PC-9 (cell line): ENCODE measurements around the gene PEPD. TPM values are rescaled to one million over a fixed set of nuclear protein-coding genes. Genes with fewer than 3 reads are reported as not detected.

Experiments used
- BruUV-seq: library from RNA; stranded (reverse); fragments of 400-500 nt; replicated peaks from 2 replicates; lab custom pipeline; 2021; lab: Mats Ljungman, UMichigan
- CTCF ChIA-PET: fragments of 300-600 bp; sonication (Branson Sonifier 250); formaldehyde crosslinking; loops from one replicate; lab custom pipeline; 2022; ENCODE audit warnings: antibody characterized with exemption; lab: Charles Lee
- POLR2A ChIA-PET: fragments of 300-600 bp; sonication (Branson Sonifier 250); formaldehyde crosslinking; loops from one replicate; lab custom pipeline; 2022; ENCODE audit warnings: antibody characterized with exemption; ENCODE audit not compliant: unreplicated experiment; lab: Charles Lee
- DNase-seq, 2 experiments: peaks; one replicate each; pipeline versions ENCODE4 v3.0.0 to v3.0.0-alpha.2; 2015 to 2022; ENCODE audit warnings: mixed read lengths in 1 of 2
- H2AFZ ChIP-seq: fragments of 200-600 bp; sonication (generic); 2 replicates; pipeline ENCODE4 v1.8.1; 2017; ENCODE audit warnings: antibody characterized with exemption
- H3F3A ChIP-seq: fragments of 200-600 bp; sonication (generic); 2 replicates; pipeline ENCODE4 v1.8.1; 2017; ENCODE audit warnings: antibody characterized with exemption, mild to moderate bottlenecking, low read depth; ENCODE audit not compliant: insufficient read depth
- H3K27ac ChIP-seq: fragments of 200-600 bp; sonication (generic); 2 replicates; pipeline ENCODE4 v1.6.1; 2016; ENCODE audit warnings: mixed run types
- H3K27me3 ChIP-seq: fragments of 200-600 bp; sonication (generic); 2 replicates; pipeline ENCODE4 v1.6.1; 2016; ENCODE audit warnings: low read depth, mixed run types; ENCODE audit not compliant: insufficient read depth
- H3K36me3 ChIP-seq: fragments of 200-600 bp; sonication (generic); 2 replicates; pipeline ENCODE4 v1.6.1; 2016; ENCODE audit warnings: low read depth, mixed run types
- H3K4me1 ChIP-seq: fragments of 200-600 bp; sonication (generic); replicated peaks from 2 replicates; pipeline ENCODE4 v1.6.1; 2016; ENCODE audit warnings: mixed run types; ENCODE audit not compliant: insufficient read depth
- H3K4me2 ChIP-seq: fragments of 200-600 bp; sonication (generic); 2 replicates; pipeline ENCODE4 v1.6.1; 2017; ENCODE audit warnings: mixed run types
- H3K4me3 ChIP-seq: fragments of 200-600 bp; sonication (generic); 2 replicates; pipeline ENCODE4 v1.6.1; 2016; ENCODE audit warnings: mixed run types
- H3K79me2 ChIP-seq: fragments of 200-600 bp; sonication (generic); 2 replicates; pipeline ENCODE4 v1.6.1; 2017; ENCODE audit warnings: low read depth, mixed run types
- H3K9me2 ChIP-seq: fragments of 200-600 bp; sonication (generic); 2 replicates; pipeline ENCODE4 v1.8.1; 2017; ENCODE audit warnings: mild to moderate bottlenecking; ENCODE audit not compliant: insufficient read depth
- H3K9me3 ChIP-seq: fragments of 200-600 bp; sonication (generic); 2 replicates; pipeline ENCODE4 v1.8.1; 2016; ENCODE audit warnings: low read depth; ENCODE audit not compliant: insufficient read depth
- H4K20me1 ChIP-seq: fragments of 200-600 bp; sonication (generic); 2 replicates; pipeline ENCODE4 v1.8.1; 2017; ENCODE audit not compliant: insufficient read depth
- EZH2 ChIP-seq: fragments of 200-600 bp; sonication (generic); IDR thresholded peaks from 2 replicates; pipeline ENCODE4 v1.8.0; 2017; ENCODE audit warnings: antibody characterized with exemption, low read depth
- intact Hi-C: fragments of 100-400 bp; cut with micrococcal nuclease; formaldehyde crosslinking; loops from one replicate; pipeline ENCODE4 v1.10.0; 2022; ENCODE audit not compliant: unreplicated experiment
- total RNA-seq: library from RNA; stranded (reverse); gene quantifications from 2 replicates; pipeline ENCODE4 v1.2.3, GENCODE V29; 2021
- TF ChIP-seq, protein P1 (sequence below): fragments of 200-600 bp; sonication (generic); conservative IDR thresholded peaks from 2 replicates; pipeline ENCODE4 v1.6.1; 2017; ENCODE audit warnings: mixed run types, antibody characterized with exemption, mild to moderate bottlenecking, moderate library complexity

Gene PEPD
- total RNA-seq, 1 experiment from 2014 or later, result 71.0 TPM

DNA sequence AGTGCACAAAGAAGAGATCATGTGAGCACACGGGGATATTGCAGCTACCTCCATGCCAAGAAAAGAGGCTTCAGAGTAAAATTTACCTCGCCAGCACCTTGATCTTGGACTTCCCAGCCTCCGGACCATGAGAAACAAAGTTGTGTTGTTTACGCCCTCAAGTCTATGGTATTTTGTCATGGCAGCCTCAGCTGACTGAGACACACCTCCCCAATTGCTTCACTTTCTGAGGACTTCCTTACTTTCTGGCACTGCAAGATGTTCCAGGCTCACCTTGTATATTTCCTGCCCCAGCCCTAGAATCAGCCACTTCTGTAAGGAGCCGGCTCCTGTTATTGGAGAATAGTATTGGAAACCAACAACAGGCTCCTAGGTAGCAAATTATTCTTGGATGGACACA, 154.7 kb downstream of the PEPD start:
- H3K4me2 ChIP-seq, result no peak overlapping the region
- no peaks in the 10 kb centered on the region for H4K20me1 ChIP-seq
- H3K9me3 ChIP-seq, result no peaks in the 10 kb centered on the region
- H3K36me3 ChIP-seq, result no peaks in the 10 kb centered on the region
- intact Hi-C loops, result no loop called here
- H3K4me1 ChIP-seq, result 0 out of 2 replicates have a peak, but pooled peaks cover 11% of the 10 kb centered on the region
- no TSS peak for BruUV-seq
- no peak overlapping the region for H3K27ac ChIP-seq
- H2AFZ ChIP-seq, result no peak overlapping the region
- DNase-seq, result no peak
- CTCF ChIA-PET, result interaction anchor here (0.6 kb wide), 1 partner anchor 25 kb away, joined by 4 read pairs; no protein-coding TSS in a partner anchor
- H3K9me2 ChIP-seq, result no peaks in the 10 kb centered on the region
- POLR2A ChIA-PET, result no interaction called here
- H3K4me3 ChIP-seq, result no peak overlapping the region
- H3K27me3 ChIP-seq, result peaks cover 23% of the 10 kb centered on the region; the same call in 1 of the 2 replicates
- H3F3A ChIP-seq, result peaks cover 11% of the 10 kb centered on the region; the same call in 1 of the 2 replicates
- no peaks in the 10 kb centered on the region for H3K79me2 ChIP-seq
- TF ChIP-seq, protein P1, sequence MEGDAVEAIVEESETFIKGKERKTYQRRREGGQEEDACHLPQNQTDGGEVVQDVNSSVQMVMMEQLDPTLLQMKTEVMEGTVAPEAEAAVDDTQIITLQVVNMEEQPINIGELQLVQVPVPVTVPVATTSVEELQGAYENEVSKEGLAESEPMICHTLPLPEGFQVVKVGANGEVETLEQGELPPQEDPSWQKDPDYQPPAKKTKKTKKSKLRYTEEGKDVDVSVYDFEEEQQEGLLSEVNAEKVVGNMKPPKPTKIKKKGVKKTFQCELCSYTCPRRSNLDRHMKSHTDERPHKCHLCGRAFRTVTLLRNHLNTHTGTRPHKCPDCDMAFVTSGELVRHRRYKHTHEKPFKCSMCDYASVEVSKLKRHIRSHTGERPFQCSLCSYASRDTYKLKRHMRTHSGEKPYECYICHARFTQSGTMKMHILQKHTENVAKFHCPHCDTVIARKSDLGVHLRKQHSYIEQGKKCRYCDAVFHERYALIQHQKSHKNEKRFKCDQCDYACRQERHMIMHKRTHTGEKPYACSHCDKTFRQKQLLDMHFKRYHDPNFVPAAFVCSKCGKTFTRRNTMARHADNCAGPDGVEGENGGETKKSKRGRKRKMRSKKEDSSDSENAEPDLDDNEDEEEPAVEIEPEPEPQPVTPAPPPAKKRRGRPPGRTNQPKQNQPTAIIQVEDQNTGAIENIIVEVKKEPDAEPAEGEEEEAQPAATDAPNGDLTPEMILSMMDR, result no peak
- no peak for TF ChIP-seq EZH2

DNA sequence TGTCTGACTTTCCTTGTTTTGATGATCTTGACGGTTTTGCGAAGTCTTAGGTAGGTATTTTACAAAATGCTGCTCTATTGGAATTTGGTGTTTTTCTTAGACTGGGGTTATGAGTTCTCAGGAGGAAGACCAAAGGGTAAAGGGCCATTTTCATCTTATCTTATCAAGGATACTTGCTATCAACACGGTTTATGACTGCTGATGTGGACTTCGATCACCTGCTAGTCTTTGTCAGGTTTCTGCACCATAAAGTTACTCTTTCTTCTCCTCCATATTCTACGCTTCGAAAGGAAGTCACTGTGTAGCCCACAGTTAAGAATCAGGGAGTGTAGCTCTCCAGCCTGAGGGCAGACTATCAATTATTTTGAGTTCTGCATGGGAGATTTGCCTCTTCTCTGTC, 155.5 kb downstream of the PEPD start:
- H2AFZ ChIP-seq, result no peak overlapping the region
- no peaks in the 10 kb centered on the region for H3K79me2 ChIP-seq
- intact Hi-C loops, result no loop called here
- no peak overlapping the region for H3K27ac ChIP-seq
- no peaks in the 10 kb centered on the region for H3K9me3 ChIP-seq
- H3K4me2 ChIP-seq, result no peak overlapping the region
- POLR2A ChIA-PET, result no interaction called here
- H3K27me3 ChIP-seq, result peaks cover 29% of the 10 kb centered on the region
- CTCF ChIA-PET, result no interaction called here
- TF ChIP-seq, protein P1, result no peak
- TF ChIP-seq EZH2, result no peak
- no peaks in the 10 kb centered on the region for H4K20me1 ChIP-seq
- H3K36me3 ChIP-seq, result no peaks in the 10 kb centered on the region
- BruUV-seq, result no TSS peak
- DNase-seq, result no peak
- peaks cover 11% of the 10 kb centered on the region; the same call in 1 of the 2 replicates for H3F3A ChIP-seq
- no peak overlapping the region for H3K4me3 ChIP-seq
- 0 out of 2 replicates have a peak, but pooled peaks cover 11% of the 10 kb centered on the region for H3K4me1 ChIP-seq
- no peaks in the 10 kb centered on the region for H3K9me2 ChIP-seq

GRCh38 chr19:33365691-33366090, 155.9 kb downstream of the PEPD start:
- no peaks in the 10 kb centered on the region for H4K20me1 ChIP-seq
- no peak overlapping the region for H3K4me2 ChIP-seq
- no peak for TF ChIP-seq EZH2
- TF ChIP-seq, protein P1, result no peak
- BruUV-seq, result no TSS peak
- no peak for DNase-seq
- no peaks in the 10 kb centered on the region for H3K79me2 ChIP-seq
- no peak overlapping the region for H3K27ac ChIP-seq
- H3K9me3 ChIP-seq, result no peaks in the 10 kb centered on the region
- H2AFZ ChIP-seq, result no peak overlapping the region
- H3K4me3 ChIP-seq, result no peak overlapping the region
- H3K27me3 ChIP-seq, result peaks cover 32% of the 10 kb centered on the region
- no peaks in the 10 kb centered on the region for H3K9me2 ChIP-seq
- H3K36me3 ChIP-seq, result no peaks in the 10 kb centered on the region
- ChIA-PET CTCF (no interaction called here), POLR2A (no interaction called here)
- H3F3A ChIP-seq, result peaks cover 11% of the 10 kb centered on the region; the same call in 1 of the 2 replicates
- H3K4me1 ChIP-seq, result 0 out of 2 replicates have a peak, but pooled peaks cover 11% of the 10 kb centered on the region
- intact Hi-C loops, result no loop called here
